Muscle of leg (tissue), 11 donors: ENCODE measurements around the gene SPATA31C1. TPM values are rescaled to one million over a fixed set of nuclear protein-coding genes. Genes with fewer than 3 reads are reported as not detected.

Experiments used
- DNase-seq: peaks from one replicate; pipeline ENCODE4 v3.0.0; 2013
- H3K27ac ChIP-seq: one replicate; pipeline ENCODE4 v1.5.1; 2013; ENCODE audit warnings: mild to moderate bottlenecking, low read length, control low read depth
- H3K27me3 ChIP-seq: one replicate; pipeline ENCODE4 v1.6.1; 2013; ENCODE audit warnings: low read length; ENCODE audit not compliant: control insufficient read depth, insufficient read depth
- H3K36me3 ChIP-seq: one replicate; pipeline ENCODE4 v1.6.1; 2013; ENCODE audit warnings: low read length; ENCODE audit not compliant: control insufficient read depth, insufficient read depth
- H3K4me1 ChIP-seq: one replicate; pipeline ENCODE4 v1.6.1; 2013; ENCODE audit warnings: low read length; ENCODE audit not compliant: control insufficient read depth, insufficient read depth
- H3K4me3 ChIP-seq: one replicate; pipeline ENCODE4 v1.5.1; 2013; ENCODE audit warnings: low read length, control low read depth
- H3K9me3 ChIP-seq: replicated peaks from 2 replicates; pipeline ENCODE4 v1.6.1; 2013; ENCODE audit warnings: low read depth, low read length; ENCODE audit not compliant: control insufficient read depth
- WGBS: methylation state at CpG from one replicate; pipeline ENCODE4 v1.1.5; 2013; ENCODE audit warnings: missing lambda C conversion rate; ENCODE audit not compliant: insufficient coverage; 5-methylcytosine and 5-hydroxymethylcytosine counted together
- polyA plus RNA-seq, 8 donors: library from polyadenylated mRNA; unstranded; fragments of 120-200 nt; gene quantifications; one replicate each; pipeline versions ENCODE4 v1.2.1 to v1.2.3, GENCODE V29; 2013; ENCODE audit warnings: inconsistent platforms in 1 of 8, low replicate concordance in 1 of 8; ENCODE audit not compliant: insufficient read length in 8 of 8, insufficient read depth in 1 of 8
- total RNA-seq: library from RNA; stranded (reverse); fragments of 120-200 nt; gene quantifications from one replicate; pipeline ENCODE4 v1.2.4, GENCODE V29; 2013

The SPATA31C1 gene
- total and polyA plus RNA-seq, 9 donors: 0.04 to 0.49 (median 0.13) TPM; not detected in 2

DNA sequence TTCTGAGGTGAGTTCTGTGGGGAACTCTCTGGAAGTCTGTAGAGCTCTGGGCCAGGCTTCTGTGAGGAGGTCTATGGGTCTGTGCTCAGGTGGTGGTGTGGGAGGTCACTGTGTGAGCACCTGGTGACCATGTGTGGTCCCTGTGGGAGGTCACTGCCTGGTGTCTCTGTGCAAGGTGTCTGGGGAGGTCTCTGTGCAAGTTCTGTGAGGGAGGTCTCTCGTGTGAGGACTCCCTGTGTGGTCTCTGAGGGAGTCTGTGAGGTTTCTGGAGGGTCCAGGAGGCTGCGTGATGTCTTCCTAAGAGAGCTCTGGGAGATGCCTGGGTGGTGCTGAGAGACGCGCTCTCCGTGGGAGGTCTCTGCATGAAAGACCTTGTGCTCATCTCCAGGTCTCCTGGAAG is 41.1 kb upstream of the SPATA31C1 start:
- no peak for DNase-seq

DNA sequence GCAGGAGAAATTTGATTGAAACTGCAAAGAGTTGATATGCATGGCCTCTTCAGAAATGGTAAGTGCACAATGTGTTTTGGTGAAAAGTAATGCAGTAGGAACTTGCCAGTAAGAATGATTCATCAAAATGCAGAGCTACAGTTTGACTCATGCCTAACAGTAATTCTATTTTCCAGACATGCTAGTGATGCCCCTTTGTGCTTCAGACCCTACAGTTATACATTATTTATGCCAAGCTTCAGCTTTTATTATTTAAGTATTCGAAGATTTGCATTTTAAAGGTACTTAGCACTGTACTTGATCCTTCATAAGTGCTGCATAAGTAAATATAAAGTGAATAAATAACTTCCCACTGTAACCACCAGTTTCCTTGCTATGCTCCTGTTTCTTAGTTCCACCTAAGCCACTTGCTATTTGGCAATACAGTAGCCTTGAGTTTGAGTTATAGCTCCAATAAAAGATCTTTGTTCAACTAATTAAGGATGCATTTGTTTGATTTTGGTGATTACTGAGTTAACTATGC is 38.7 kb upstream of the SPATA31C1 start:
- DNase-seq: no peak
- no CpG with 5 or more reads among the region's 1 CpG for WGBS
- H3K9me3 ChIP-seq: no peaks in the 10 kb centered on the region
- no peak overlapping the region for H3K4me3 ChIP-seq
- H3K27ac ChIP-seq: no peak overlapping the region
- peaks cover 6% of the 10 kb centered on the region for H3K4me1 ChIP-seq
- no peaks in the 10 kb centered on the region for H3K27me3 ChIP-seq
- no peaks in the 10 kb centered on the region for H3K36me3 ChIP-seq

More for the DNA sequence above, 41.1 kb upstream of the SPATA31C1 start:
- no peak overlapping the region for H3K4me3 ChIP-seq
- H3K27ac ChIP-seq: no peak overlapping the region
- WGBS: 78% methylated on average over 5 of the region's 5 CpGs
- peaks cover 8% of the 10 kb centered on the region for H3K4me1 ChIP-seq
- H3K27me3 ChIP-seq: no peaks in the 10 kb centered on the region
- H3K9me3 ChIP-seq: no peaks in the 10 kb centered on the region
- H3K36me3 ChIP-seq: no peaks in the 10 kb centered on the region

DNA sequence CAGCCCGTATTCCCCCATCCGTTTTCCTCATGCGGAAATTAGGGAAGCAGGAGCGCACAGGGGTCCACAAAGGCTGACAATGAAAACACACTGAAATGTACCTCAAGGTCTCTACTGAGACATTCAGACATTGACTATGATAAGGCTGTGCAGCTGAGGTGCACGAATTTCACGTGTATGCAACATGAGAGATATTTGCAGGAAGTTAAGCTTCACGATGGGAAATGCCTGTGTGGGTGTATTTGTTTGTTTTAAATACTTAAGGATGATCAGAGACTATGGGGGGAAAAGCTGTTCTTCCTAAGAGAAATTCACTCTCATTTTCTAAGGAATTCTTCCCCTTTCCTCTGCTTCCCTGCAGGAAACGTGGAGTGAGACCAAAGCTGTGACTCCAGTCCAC is 37.6 kb upstream of the SPATA31C1 start:
- no peaks in the 10 kb centered on the region for H3K9me3 ChIP-seq
- WGBS: 60% methylated on average over 6 of the region's 8 CpGs
- no peaks in the 10 kb centered on the region for H3K36me3 ChIP-seq
- H3K4me3 ChIP-seq: no peak overlapping the region
- H3K27me3 ChIP-seq: no peaks in the 10 kb centered on the region
- no peak overlapping the region for H3K27ac ChIP-seq
- no peak for DNase-seq
- H3K4me1 ChIP-seq: peaks cover 6% of the 10 kb centered on the region

DNA sequence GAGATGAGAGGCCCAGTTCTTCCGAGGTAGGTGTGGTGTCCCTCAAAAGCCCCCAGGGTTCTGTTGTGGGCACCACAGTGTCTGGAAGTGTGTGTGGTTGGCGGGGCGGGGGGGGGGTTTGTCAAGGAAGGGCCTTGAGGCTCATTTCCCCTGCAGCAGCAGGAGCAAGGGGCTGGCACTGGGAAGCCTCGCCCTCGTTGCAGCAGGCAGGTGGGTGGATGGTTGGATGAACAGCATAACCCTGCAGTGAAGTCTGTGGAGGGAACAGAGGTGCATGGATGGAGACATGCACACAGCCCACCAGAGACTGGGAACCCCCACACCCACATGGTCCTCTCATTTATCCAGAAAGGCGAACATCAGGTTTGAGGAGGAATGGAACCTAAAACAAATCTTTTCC is 37.1 kb upstream of the SPATA31C1 start:
- H3K36me3 ChIP-seq: no peaks in the 10 kb centered on the region
- peaks cover 6% of the 10 kb centered on the region for H3K4me1 ChIP-seq
- no peak overlapping the region for H3K27ac ChIP-seq
- WGBS: 90% methylated on average over 2 of the region's 6 CpGs
- no peak overlapping the region for H3K4me3 ChIP-seq
- no peaks in the 10 kb centered on the region for H3K27me3 ChIP-seq
- DNase-seq: no peak
- H3K9me3 ChIP-seq: no peaks in the 10 kb centered on the region

DNA sequence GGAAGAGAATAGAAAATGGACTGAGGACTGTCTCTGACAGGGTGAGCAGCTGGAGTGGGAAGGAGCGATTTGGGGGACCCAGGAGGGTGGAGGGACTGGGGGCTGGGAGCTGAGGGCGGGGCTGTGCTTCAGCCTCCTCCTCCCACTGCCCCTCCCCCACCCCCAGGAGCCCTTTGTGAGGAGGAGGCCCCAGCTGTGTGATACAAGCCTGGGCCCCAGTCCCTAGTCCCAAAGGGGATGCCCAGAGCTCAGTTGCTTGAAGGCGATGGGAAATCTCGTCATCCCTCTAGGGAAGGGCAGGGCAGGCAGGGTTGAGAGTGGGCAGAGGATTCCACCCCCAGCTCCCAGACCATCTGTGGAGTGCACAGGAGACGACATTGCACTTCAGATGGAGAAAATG is 35.1 kb upstream of the SPATA31C1 start, which contains the start of gene SPATA31E1:
Gene SPATA31E1 (plus strand): TSS at position 251 of the 400 bp plus-strand sequence. CDS start 15 bp downstream, at position 266.
- no peak for DNase-seq
- no peak within 1 kb of the TSS for H3K27ac ChIP-seq
- H3K36me3 ChIP-seq: no peaks in the 10 kb centered on the region
- no peak within 1 kb of the TSS for H3K4me3 ChIP-seq
- WGBS: 67% methylated on average over 1 of the region's 5 CpGs
- no peaks in the 10 kb centered on the region for H3K9me3 ChIP-seq
- no peaks in the 10 kb centered on the region for H3K4me1 ChIP-seq
- no peaks in the 10 kb centered on the region for H3K27me3 ChIP-seq

DNA sequence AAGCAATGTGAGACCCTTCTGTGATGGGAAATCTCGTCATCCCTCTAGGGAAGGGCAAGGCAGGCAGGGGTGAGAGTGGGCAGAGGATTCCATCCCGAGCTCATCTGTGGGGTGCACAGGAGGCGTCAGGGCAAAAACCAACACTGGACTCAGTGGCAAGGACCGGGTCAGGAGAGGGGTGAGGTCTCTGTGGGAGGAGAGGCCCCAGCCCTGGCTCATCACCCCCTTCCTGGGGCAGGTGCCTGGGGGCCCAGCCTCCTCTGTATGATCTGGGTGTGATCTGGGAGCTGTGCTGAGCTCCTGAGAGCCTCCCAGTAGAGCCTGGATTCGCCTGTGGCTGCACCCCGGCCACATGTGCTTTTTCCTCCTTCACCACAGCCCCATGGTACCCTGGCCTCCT is 34.5 kb upstream of the SPATA31C1 start:
- no peak for DNase-seq
- no peaks in the 10 kb centered on the region for H3K4me1 ChIP-seq
- H3K4me3 ChIP-seq: no peak overlapping the region
- WGBS: 63% methylated on average over 3 of the region's 6 CpGs
- H3K27ac ChIP-seq: no peak overlapping the region
- H3K36me3 ChIP-seq: no peaks in the 10 kb centered on the region
- no peaks in the 10 kb centered on the region for H3K9me3 ChIP-seq
- H3K27me3 ChIP-seq: no peaks in the 10 kb centered on the region

DNA sequence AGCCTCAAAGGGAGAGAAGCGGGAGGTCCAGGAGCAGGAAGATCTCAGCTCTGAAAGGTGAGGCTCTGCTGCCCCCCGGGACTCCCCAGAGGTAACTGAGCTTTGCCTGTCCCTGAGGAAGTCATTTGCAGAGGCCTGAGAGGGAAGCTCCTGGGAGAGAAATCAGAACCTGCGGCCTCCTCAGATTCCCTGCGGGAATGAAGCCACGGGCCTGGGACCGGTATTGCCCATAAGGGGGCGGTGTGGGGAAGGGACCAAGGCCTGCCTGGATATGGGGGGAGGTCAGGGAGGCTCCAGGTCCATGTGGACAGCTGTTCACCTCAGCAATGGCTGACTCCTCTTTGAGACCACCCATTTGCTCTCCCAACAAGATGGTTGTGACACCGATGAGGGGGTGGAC is 33.8 kb upstream of the SPATA31C1 start:
- Histone ChIP-seq H3K4me1 (no peaks in the 10 kb centered on the region), H3K36me3 (no peaks in the 10 kb centered on the region), H3K27ac (no peak overlapping the region), H3K9me3 (no peaks in the 10 kb centered on the region), H3K27me3 (no peaks in the 10 kb centered on the region), H3K4me3 (no peak overlapping the region)
- no peak for DNase-seq
- 63% methylated on average over 7 of the region's 8 CpGs for WGBS

DNA sequence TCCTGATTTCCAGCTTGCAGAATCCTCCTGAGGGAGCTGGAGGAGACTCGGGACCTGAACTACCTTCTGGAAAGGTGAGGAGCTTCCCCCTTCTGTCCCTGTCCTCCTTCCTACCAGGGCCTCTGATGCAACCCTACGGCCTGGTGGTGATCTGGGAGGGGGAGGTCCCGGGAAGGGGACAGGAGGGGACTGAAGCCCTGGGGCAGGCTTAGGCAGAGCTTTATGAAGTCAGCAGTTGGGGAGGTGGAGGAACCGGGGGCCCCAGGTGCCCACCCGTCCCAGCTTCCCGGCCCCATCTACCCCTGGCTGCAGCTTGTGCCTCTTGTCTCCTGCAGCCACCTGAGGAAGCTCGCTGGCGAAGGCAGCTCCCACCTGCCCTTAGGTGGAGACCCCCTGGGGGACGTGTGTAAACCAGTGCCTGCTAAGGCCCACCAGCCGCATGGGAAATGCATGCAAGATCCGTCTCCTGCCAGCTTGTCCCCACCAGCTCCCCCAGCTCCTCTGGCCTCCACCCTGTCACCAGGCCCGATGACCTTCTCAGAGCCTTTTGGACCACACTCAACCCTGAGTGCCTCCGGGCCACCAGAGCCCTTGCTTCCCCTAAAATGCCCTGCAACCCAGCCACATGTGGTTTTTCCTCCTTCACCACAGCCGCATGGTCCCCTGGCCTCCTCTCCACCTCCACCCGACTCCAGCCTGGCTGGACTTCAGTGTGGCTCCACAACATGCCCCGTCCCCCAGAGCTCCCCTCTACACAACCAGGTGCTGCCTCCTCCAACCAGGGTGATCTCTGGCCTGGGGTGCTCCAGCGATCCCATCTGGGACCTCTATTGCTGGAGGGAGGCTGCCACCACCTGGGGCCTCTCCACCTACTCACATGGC is 32.9 kb upstream of the SPATA31C1 start:
- Histone ChIP-seq H3K36me3 (no peaks in the 10 kb centered on the region), H3K9me3 (no peaks in the 10 kb centered on the region), H3K4me1 (no peaks in the 10 kb centered on the region), H3K27ac (no peak overlapping the region), H3K27me3 (no peaks in the 10 kb centered on the region), H3K4me3 (no peak overlapping the region)
- 92% methylated on average over 14 of the region's 17 CpGs for WGBS
- no peak for DNase-seq

DNA sequence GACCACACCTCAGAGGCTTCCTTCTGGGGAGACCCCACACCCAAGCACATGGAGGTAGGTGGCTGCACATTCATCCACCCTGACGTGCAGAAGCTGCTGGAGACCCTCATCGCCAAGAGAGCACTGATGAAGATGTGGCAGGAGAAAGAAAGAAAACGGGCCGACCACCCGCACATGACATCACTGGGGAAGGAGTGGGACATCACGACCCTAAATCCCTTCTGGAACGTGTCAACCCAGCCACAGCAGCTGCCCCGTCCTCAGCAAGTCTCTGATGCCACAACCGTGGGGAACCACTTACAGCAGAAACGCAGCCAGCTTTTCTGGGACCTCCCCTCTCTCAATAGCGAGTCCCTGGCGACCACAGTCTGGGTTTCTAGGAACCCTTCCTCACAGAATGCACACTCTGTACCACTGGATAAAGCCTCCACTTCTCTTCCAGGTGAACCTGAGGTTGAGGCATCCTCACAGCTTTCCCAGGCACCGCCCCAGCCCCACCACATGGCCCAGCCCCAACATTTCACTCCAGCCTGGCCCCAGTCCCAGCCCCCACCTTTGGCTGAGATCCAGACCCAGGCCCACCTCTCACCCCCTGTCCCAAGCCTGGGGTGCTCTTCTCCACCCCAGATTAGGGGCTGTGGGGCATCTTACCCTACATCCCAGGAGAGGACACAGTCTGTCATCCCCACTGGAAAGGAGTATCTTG is 32.1 kb upstream of the SPATA31C1 start:
- DNase-seq: no peak

DNA sequence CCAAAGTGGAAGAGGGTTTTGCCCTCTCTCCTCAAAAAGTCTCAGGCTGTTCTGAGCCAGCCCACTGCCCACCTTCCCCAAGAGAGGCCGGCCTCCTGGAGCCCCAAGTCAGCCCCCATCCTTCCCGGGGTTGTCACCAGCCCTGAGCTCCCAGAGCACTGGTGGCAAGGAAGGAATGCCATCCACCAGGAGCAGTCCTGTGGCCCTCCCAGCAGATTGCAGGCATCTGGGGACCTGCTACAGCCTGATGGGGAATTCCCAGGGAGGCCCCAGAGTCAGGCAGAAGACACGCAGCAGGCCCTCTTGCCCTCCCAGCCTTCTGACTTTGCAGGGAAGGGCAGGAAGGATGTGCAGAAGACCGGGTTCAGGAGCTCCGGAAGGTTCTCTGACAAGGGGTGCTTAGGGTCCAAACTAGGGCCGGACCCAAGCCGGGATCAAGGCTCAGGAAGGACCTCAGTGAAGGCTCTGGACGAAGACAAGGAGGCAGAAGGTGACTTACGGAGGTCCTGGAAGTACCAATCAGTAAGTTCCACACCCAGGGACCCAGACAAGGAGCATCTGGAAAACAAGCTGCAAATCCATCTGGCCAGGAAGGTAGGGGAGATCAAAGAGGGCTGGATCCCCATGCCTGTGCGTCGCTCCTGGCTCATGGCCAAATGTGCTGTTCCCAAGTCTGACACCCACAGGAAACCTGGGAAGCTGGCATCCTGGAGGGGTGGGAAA is 31.4 kb upstream of the SPATA31C1 start:
- H3K9me3 ChIP-seq: no peaks in the 10 kb centered on the region
- H3K27me3 ChIP-seq: no peaks in the 10 kb centered on the region
- H3K36me3 ChIP-seq: no peaks in the 10 kb centered on the region
- H3K4me1 ChIP-seq: no peaks in the 10 kb centered on the region
- DNase-seq: no peak
- H3K4me3 ChIP-seq: no peak overlapping the region
- no peak overlapping the region for H3K27ac ChIP-seq
- WGBS: 71% methylated on average over 11 of the region's 11 CpGs

More for the DNA sequence above, 32.1 kb upstream of the SPATA31C1 start:
- Histone ChIP-seq H3K4me1 (no peaks in the 10 kb centered on the region), H3K27me3 (no peaks in the 10 kb centered on the region), H3K4me3 (no peak overlapping the region), H3K9me3 (no peaks in the 10 kb centered on the region), H3K27ac (no peak overlapping the region), H3K36me3 (no peaks in the 10 kb centered on the region)
- 84% methylated on average over 13 of the region's 13 CpGs for WGBS
